Activated naive CD4-positive, alpha-beta T cell treated with anti-CD3 and anti-CD28 coated beads, Interleukin-2, amount 50 U/mL, for 72 hours (primary cell): ENCODE data around the gene ACD. TPM values are rescaled to one million over a fixed set of nuclear protein-coding genes. Genes with fewer than 3 reads are reported as not detected.
A peak's percentile ranks its signal among the peaks of the same experiment; 100 is the strongest.

Experiments used
- ATAC-seq, 2 donors: fragments of 150-1000 bp; cut with Tn5 transposase; 2 replicates each; pipeline ENCODE4 v1.10.0; 2021; ENCODE audit warnings: mild to moderate bottlenecking in 2 of 2, moderate library complexity in 2 of 2
- DNase-seq, 2 donors: peaks; one replicate each; pipeline ENCODE4 v3.0.0; 2021 to 2022; ENCODE audit warnings: low spot score in 2 of 2
- H3K27ac Mint-ChIP-seq, 2 donors: one replicate each; pipeline ENCODE4 v1.8.0; 2022; ENCODE audit warnings: mild to moderate bottlenecking in 2 of 2, mixed read lengths in 2 of 2
- H3K36me3 Mint-ChIP-seq, 2 donors: one replicate each; pipeline ENCODE4 v1.8.0; 2022; ENCODE audit warnings: mixed read lengths in 2 of 2
- H3K9me3 Mint-ChIP-seq, 2 donors: one replicate each; pipeline ENCODE4 v1.8.0; 2022; ENCODE audit warnings: mixed read lengths in 2 of 2
- total RNA-seq, 2 donors: library from RNA; stranded (reverse); gene quantifications; one replicate each; pipeline ENCODE4 v1.2.3, GENCODE V29; 2022

Gene ACD
- total RNA-seq, 2 donors from 2014 or later, result 54.0 to 58.0 TPM

DNA sequence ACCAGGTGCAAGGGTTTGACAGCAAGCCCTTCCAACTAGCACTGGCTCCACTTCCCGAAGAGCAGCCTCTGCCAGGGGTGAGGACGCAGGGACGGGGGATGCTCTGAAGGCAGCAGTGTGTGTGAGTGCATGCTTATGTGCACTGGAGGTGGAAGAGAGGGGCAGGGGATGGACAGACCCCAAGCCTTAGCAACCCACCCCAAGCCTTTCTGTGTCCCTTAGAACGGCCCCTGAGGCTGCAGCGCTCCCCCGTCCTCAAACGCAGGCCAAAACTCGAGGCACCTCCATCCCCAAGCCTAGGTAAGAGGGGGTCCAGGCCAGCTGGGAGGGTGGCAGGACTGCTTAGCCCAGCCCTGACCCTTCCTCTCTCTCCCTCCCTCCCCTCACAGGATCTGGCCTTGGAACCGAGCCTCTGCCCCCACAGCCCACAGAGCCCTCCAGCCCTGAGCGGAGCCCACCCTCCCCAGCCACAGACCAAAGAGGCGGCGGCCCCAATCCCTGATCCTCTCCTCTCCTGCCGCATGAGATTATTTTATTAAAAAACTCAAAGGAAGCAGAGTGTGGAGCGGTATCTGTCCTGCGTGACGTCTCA, 2.9 kb downstream of the ACD start:
- ATAC-seq (no peak), DNase-seq (no peak)
- peak overlapping the region in 1 of 2 donors; percentile 44 for H3K27ac Mint-ChIP-seq
- peaks cover 10 to 12% of the 10 kb centered on the region in 2 donors for H3K36me3 Mint-ChIP-seq
- no peaks in the 10 kb centered on the region for H3K9me3 Mint-ChIP-seq

DNA sequence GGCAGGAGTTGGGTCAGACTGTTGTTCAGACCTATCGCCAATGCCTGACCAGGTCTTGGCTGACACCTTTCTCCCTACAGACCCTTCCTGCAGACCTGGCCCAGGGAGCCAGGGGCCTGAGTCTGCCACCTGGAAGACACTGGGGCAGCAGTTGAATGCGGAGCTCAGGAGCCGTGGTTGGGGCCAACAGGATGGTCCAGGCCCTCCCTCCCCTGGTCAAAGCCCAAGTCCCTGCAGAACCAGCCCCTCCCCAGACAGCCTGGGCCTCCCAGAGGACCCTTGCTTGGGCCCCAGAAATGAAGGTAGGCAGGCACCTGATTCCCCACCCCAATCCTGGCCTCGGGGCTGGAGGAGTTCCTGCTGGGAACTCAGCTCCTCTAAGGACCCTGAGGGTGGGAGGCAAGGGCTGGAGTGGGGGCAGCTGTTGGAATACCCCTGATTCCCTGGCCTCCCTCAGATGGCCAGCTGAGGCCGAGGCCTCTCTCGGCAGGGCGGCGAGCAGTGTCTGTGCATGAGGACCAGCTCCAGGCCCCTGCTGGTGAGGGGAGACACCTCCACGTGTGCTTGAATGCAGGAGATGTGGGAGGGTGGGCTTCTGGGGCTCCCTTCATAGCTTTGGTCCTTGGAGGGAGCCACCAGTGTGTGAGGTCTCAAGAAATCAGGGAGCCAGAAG, 3.6 kb downstream of the ACD start:
- Mint-ChIP-seq H3K36me3 (peaks cover 10 to 19% of the 10 kb centered on the region in 2 donors), H3K9me3 (no peaks in the 10 kb centered on the region), H3K27ac (no peak overlapping the region)
- DNase-seq (no peak), ATAC-seq (no peak)

DNA sequence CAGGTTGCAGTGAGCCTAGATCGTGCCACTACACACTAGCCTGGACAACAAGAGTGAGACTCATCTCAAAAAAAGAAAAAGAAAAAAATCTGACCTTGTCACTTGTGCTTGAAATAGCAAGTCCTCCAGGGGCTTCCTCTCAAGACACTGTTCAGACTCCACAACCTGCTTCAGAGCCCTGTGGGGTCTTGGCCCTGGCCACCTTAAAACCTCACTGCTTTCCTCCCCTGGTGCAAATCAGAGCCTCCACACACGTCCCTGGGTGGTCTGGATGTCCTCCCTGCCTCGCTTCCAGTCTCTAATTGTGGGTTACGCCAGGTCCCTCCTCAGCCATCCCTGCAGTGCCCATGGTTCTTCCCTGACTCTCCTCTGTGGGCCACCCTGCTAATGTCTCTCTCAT, 4.7 kb downstream of the ACD start:
- H3K27ac Mint-ChIP-seq, result peak overlapping the region; percentile 31 to 37
- peaks cover 10 to 23% of the 10 kb centered on the region in 2 donors for H3K36me3 Mint-ChIP-seq
- DNase-seq (no peak), ATAC-seq (no peak)
- no peaks in the 10 kb centered on the region for H3K9me3 Mint-ChIP-seq

DNA sequence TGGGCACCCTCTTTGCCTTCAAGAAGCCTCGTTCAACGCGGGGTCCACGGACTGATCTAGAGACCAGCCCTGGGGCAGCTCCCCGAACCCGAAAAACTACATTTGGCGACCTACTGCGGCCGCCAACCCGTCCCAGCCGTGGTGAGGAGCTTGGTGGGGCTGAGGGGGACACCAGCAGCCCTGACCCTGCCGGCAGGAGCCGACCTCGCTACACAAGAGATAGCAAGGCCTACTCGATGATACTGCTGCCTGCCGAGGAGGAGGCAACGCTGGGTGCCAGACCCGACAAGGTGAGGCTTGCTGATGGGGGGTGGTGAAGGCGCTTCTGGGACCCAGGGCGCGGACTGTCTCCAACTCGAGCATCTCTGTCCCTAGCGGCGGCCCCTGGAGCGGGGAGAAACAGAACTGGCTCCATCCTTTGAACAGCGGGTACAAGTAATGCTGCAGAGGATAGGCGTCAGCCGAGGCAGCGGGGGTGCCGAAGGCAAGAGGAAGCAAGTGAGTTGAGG, 5.6 kb downstream of the ACD start:
- H3K36me3 Mint-ChIP-seq, result peaks cover 6 to 25% of the 10 kb centered on the region in 2 donors

DNA sequence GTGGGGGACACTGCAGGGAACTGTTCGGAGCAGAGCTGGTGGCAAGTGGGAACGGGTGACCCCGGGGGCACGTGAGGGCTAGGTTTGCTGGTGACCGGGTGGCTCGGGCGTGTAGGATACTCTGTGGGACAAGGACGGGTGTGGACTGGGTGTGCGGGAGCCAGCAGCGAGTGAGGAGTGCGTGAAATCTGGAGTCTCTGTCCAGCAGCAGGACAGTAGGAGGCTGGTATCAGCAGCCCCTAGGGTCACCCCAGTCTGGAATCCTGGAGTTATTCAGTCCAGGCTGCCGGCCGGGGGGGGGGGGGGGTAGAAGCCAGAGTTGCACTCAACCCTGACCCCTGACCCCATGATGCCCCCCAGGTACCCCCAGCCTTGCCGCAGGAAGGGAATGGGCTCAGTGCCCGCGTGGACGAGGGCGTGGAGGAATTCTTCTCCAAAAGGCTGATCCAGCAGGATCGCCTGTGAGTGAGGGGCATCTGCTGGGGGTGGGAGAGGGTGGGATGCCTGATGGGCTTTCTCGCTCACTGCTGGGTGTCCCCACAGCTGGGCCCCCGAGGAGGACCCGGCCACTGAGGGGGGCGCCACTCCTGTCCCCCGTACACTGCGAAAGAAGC, 6.2 kb downstream of the ACD start:
- Mint-ChIP-seq H3K27ac (peak overlapping the region in 1 of 2 donors; percentile 59), H3K36me3 (peaks cover under 1 to 19% of the 10 kb centered on the region in 2 donors), H3K9me3 (no peaks in the 10 kb centered on the region)
- no peak for ATAC-seq
- DNase-seq, result no peak

More for the DNA sequence above, 5.6 kb downstream of the ACD start:
- H3K9me3 Mint-ChIP-seq, result no peaks in the 10 kb centered on the region
- no peak for DNase-seq
- no peak for ATAC-seq
- H3K27ac Mint-ChIP-seq, result peak overlapping the region in 1 of 2 donors; percentile 15

DNA sequence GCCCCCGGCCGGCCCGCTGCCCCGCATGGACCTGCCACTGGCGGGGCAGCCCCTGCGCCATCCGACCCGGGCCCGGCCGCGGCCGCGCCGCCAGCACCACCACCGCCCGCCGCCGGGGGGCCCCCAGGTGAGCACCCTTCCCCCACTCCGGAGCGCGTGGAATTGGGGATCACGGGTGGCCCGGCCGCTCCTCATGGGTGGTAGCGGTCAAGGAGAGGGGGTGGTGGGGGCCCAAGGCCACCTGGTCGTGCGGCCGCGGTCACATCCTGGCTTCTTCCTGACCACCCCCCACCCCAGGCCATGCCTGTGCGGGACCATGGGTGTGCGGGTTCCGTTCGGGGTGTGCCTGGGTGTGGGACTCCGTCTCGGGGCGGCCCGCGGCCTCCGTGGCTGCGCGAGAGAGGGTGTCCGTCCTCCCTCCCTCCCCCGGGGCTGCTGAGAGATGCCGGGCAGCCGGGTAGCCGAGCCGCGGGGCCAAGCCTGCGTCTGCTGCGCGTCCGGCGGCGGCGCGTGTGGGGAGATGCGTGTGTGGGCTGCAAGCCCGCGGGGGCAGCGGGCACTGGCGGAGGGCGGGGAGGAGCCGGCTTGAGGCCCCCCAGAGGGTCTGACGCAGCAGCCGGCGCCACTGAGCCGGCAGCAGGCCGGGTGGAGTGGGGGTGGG, 6.8 kb downstream of the ACD start:
- no peak overlapping the region for H3K27ac Mint-ChIP-seq
- no peak for DNase-seq
- no peaks in the 10 kb centered on the region for H3K9me3 Mint-ChIP-seq
- H3K36me3 Mint-ChIP-seq, result peaks cover 0 to 18% of the 10 kb centered on the region in 2 donors
- no peak for ATAC-seq

DNA sequence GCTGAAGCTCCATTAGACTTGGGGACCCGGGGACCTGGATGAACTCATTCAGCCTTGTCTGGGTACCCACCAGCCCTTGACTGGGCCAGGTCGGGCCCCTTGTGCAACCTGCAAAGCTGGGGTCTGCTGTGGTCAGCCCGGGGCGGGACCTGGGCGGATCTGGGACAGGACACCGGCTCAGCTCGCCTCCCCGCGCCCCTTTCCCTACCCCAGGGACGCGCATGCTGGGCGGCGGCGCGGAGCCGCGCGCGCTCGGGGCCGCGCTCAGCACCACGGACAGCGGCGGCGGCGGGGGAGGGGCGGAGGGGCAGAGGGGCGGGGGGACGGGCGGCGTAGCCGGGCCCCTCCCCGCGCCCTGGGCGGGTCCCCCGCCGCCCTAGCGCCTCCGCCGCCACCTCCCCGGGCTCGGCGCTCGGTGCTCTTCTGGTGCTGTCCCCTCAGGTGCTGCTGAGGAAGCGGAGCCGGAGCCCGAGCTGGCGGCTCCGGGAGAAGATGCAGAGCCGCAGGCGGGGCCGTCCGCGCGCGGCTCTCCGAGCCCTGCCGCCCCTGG, 7.4 kb downstream of the ACD start:
- DNase-seq (no peak), ATAC-seq (no peak)
- Mint-ChIP-seq H3K9me3 (no peaks in the 10 kb centered on the region), H3K27ac (no peak overlapping the region), H3K36me3 (peaks cover 0 to 18% of the 10 kb centered on the region in 2 donors)

DNA sequence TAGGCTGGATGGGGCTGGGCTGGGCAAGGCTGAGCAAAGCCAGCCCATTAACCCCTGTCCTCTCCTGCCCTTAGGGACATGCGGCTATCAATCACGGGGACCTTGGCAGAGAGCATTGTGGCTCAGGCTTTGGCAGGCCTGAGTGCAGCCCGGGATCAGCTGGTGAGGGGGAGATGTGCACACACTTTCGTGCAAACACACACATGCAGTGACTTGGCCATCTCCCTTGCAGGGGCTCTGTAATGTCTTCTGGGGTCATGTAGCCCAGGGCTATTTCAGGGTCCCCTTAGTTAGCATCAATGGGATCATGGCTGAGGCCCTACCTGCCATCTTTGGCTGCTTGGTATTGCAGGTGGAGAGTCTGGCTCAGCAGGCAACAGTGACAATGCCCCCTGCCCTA, 8.2 kb downstream of the ACD start:
- DNase-seq, result no peak
- Mint-ChIP-seq H3K36me3 (peaks cover 0 to 18% of the 10 kb centered on the region in 2 donors), H3K9me3 (no peaks in the 10 kb centered on the region), H3K27ac (peak overlapping the region in 1 of 2 donors; percentile 22)
- no peak for ATAC-seq

DNA sequence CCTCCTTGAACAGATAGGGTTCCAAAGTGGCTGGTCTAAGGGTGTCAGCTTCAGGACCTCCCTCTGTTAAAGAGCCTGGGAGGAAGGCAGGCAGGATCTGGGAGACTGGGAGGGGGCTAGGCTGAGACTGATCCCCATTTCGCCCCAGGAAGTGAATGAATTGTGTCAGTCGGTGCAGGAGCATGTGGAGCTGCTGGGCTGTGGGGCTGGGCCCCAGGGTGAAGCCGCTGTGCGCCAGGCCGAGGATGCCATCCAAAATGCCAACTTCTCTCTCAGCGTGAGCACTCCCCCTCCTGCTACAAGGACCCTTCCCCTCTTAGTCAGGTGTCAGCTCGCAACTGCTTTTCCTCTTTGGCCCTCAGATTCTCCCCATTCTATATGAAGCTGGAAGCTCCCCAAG, 9.0 kb downstream of the ACD start:
- ATAC-seq (no peak), DNase-seq (no peak)
- H3K36me3 Mint-ChIP-seq, result peaks cover 0 to 18% of the 10 kb centered on the region in 2 donors
- no peaks in the 10 kb centered on the region for H3K9me3 Mint-ChIP-seq
- H3K27ac Mint-ChIP-seq, result peak overlapping the region; percentile 1 to 86

DNA sequence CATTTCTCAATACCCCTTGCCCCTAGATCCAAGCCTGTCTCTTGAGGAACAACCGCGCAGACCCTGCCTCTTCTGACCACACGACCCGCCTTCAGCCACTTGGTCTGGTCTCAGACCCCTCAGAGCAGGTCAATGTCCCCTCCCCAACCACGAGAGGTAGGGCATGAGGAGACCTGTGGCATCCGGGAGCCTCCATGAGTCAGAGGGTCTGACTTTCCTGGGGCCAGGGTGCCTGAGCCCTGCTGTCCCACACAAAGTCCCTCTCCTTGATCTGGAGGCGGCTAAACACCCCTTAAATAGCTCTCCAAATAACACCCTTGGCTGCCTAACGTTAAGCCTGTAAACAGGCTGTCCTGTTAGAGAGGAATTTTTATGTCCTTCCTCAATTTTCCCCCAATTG, 10.0 kb downstream of the ACD start:
- peak overlapping the region; percentile 1 to 86 for H3K27ac Mint-ChIP-seq
- H3K9me3 Mint-ChIP-seq, result no peaks in the 10 kb centered on the region
- DNase-seq, result no peak
- no peak for ATAC-seq
- peaks cover 0 to 18% of the 10 kb centered on the region in 2 donors for H3K36me3 Mint-ChIP-seq

DNA sequence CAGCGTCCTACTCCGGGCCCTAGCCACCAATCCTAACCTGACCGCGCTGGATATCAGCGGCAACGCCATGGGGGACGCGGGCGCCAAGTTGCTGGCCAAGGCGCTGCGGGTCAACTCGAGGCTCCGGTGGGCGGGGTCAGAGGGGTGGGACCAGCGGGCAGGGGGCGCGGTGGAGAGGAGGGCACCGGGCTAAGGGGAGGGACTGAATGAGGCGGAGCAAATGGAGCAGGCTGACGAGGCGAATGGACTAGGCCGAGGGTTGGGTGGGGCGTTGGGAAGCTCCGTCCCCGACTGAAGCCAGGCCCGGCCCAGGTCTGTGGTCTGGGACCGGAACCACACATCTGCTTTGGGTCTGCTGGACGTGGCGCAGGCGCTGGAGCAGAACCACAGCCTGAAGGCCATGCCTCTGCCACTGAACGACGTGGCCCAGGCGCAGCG, 10.5 kb downstream of the ACD start:
- Mint-ChIP-seq H3K9me3 (no peaks in the 10 kb centered on the region), H3K36me3 (peaks cover 0 to 18% of the 10 kb centered on the region in 2 donors), H3K27ac (peak overlapping the region in 1 of 2 donors; percentile 1)
- no peak for ATAC-seq
- DNase-seq, result no peak

DNA sequence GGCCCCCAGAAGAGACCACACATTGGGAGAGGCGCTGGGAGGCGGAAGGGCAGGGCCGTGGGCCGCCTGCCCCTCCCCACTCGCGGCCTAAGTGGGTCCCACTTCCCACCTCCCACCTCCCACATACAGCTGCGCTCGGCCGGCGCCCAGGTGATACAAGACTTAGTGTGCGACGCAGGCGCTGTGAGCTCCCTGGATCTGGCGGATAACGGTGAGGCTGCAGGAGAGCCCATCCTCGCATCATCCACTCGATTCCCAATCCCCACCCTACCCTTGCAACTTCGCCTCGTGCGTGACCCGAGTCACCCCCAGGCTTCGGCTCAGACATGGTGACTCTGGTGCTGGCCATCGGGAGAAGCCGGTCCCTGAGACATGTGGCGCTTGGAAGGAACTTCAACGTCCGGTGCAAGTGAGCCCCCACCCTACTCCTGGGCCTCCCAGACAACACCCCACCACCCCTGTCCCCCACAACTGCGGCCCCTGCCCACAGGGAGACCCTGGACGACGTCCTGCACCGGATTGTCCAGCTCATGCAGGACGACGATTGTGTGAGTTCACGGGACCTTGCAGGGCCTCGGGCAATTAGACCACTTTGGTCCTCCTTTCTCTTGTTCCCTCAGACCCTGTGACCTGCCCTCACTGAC, 11.2 kb downstream of the ACD start:
- Mint-ChIP-seq H3K27ac (peak overlapping the region in 1 of 2 donors; percentile 44), H3K36me3 (peaks cover 0 to 18% of the 10 kb centered on the region in 2 donors), H3K9me3 (no peaks in the 10 kb centered on the region)
- ATAC-seq, result no peak
- no peak for DNase-seq

DNA sequence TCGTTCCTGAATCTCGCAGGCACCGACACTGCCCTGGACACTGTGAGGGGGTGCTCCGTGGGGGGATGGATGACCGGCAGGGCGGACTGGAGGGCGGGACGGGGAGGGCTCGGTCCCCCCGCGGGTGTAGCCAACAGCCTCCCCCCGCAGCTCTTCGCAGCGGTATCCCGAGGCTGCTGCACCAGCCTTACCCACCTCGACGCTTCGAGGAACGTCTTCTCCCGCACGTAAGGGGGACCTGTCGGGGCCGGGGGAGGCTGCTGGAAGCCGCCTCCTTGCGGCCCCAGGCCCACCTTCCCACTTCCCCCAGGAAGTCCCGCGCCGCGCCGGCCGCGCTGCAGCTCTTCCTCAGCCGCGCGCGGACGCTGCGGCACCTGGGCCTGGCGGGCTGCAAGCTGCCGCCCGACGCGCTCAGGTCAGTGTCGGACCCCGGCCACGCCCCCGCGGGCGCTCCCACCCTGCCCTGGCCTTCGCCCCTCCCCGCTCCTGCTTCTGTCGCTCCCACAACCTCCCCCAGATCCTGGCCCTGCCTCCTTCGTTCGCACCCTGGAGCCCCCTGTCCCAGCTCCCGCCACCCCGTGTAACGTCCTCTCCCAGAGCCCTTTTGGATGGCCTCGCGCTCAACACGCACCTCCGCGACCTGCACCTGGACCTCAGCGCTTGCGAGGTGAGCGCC, 11.8 kb downstream of the ACD start:
- ATAC-seq (no peak), DNase-seq (no peak)
- H3K9me3 Mint-ChIP-seq, result no peaks in the 10 kb centered on the region
- peaks cover 0 to 18% of the 10 kb centered on the region in 2 donors for H3K36me3 Mint-ChIP-seq
- H3K27ac Mint-ChIP-seq, result peak overlapping the region in 1 of 2 donors; percentile 44

DNA sequence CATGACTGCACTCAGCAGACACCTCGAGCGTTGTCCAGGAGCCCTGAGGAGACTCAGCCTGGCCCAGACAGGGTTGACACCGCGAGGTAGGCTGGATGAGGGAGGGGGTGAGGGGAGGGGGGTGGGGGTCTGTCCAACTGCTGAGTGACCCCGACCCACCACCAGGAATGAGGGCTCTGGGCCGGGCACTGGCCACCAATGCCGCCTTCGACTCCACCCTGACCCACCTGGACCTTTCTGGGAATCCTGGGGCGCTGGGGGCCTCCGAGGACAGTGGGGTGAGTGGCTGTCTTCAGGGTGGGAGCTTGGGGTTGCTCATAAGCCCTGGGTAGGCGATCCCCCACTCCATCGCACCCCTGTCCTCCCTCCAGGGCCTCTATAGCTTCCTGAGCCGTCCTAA, 12.4 kb downstream of the ACD start:
- Mint-ChIP-seq H3K9me3 (no peaks in the 10 kb centered on the region), H3K36me3 (peaks cover 0 to 18% of the 10 kb centered on the region in 2 donors), H3K27ac (no peak overlapping the region)
- ATAC-seq, result no peak
- DNase-seq, result no peak

DNA sequence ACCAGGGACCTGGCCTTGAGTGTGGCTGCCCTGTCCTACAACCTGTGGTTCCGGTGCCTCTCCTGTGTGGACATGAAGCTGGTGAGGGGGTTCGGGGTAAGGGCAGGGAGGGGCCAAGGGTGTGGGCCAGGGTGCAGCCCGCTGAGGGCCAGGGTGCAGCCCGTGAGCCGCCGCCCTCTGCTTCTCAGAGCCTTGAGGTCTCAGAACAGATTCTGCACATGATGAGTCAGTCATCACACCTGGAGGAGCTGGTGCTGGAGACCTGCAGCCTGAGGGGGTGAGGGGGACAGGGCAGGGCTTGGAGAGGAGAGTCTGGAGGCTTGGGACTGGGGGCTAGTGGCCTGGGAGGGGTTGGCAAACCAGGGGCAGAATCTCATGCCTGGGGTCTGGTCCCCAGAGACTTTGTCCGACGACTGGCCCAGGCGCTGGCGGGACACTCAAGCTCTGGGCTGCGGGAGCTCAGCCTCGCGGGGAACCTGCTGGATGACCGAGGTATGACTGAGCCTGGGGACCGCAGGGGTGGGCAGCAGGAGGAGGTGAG, 12.9 kb downstream of the ACD start:
- peak overlapping the region; percentile 50 to 59 for H3K27ac Mint-ChIP-seq

More for the DNA sequence above, 12.9 kb downstream of the ACD start:
- Mint-ChIP-seq H3K9me3 (no peaks in the 10 kb centered on the region), H3K36me3 (peaks cover 0 to 17% of the 10 kb centered on the region in 2 donors)
- DNase-seq, result no peak
- no peak for ATAC-seq
